K562 (cell line): ENCODE data around the gene GAPDHS. TPM values are rescaled to one million over a fixed set of nuclear protein-coding genes. Genes with fewer than 3 reads are reported as not detected.

Source experiments
- ATAC-seq: fragments of 200-7000 bp; cut with Tn5 transposase; 3 replicates; pipeline ENCODE4 v1.9.1; 2020; ENCODE audit warnings: moderate library complexity
- BruUV-seq: library from RNA; stranded (reverse); fragments of 400-500 nt; replicated peaks from 2 replicates; lab custom pipeline; 2021; lab: Mats Ljungman, UMichigan
- CTCF ChIA-PET: fragments of 300-600 bp; formaldehyde crosslinking; extraction: SDS; loops from one replicate; lab custom pipeline; 2021; ENCODE audit warnings: low intra/inter-chr PET ratio; lab: Yijun Ruan, JAX
- POLR2A ChIA-PET: fragments of 300-600, 350-650 bp; sonication (Branson Sonifier 250); formaldehyde crosslinking; extraction: SDS; loops from one replicate; lab custom pipeline; 2021; ENCODE audit warnings: antibody characterized with exemption, inconsistent platforms; lab: Yijun Ruan, JAX
- DNase-seq, 4 experiments: peaks; one replicate each; pipeline versions ENCODE4 v3.0.0 to v3.0.0-alpha.2; 2011 to 2018; ENCODE audit warnings: low spot score in 3 of 4, mixed read lengths in 3 of 4; ENCODE audit errors: extremely low read depth in 1 of 4
- FAIRE-seq: peaks from 2 replicates; lab custom pipeline; 2011; peaks lifted over from hg19 to GRCh38; lab: Jason Lieb, UNC
- H2AFZ ChIP-seq: 2 replicates; pipeline ENCODE4 v1.6.0; 2011; ENCODE audit warnings: low read depth, low read length, control low read depth, inconsistent platforms
- H3K27ac ChIP-seq: fragments of 200-600 bp; 3 replicates; pipeline ENCODE4 v1.8.0; 2011; ENCODE audit warnings: low read depth, mild to moderate bottlenecking, control low read depth, inconsistent platforms, low read length, moderate library complexity, mixed read lengths; ENCODE audit errors: extremely low read depth
- H3K27me3 ChIP-seq, 2 experiments: fragments of 300-600 bp in 1 of 2; 2 replicates in 1 of 2; 3 replicates in 1 of 2; pipeline versions ENCODE4 v1.6.0 to v1.8.0; 2011; ENCODE audit warnings: inconsistent platforms in 2 of 2, low read length in 2 of 2, mild to moderate bottlenecking in 1 of 2, mixed read lengths in 1 of 2, moderate library complexity in 1 of 2; ENCODE audit not compliant: control insufficient read depth in 2 of 2, insufficient read depth in 2 of 2
- H3K36me3 ChIP-seq: fragments of 300-600 bp; 3 replicates; pipeline ENCODE4 v1.8.0; 2011; ENCODE audit warnings: mild to moderate bottlenecking, low read length, inconsistent platforms; ENCODE audit not compliant: control insufficient read depth, insufficient read depth
- H3K4me1 ChIP-seq, 2 experiments: fragments of 200-600 bp in 1 of 2; replicated peaks in 1 of 2; 2 replicates in 1 of 2; 3 replicates in 1 of 2; pipeline versions ENCODE4 v1.5.1 to v1.8.0; 2011; ENCODE audit warnings: inconsistent platforms in 2 of 2, low read length in 2 of 2, mild to moderate bottlenecking in 1 of 2, mixed read lengths in 1 of 2, moderate library complexity in 1 of 2; ENCODE audit not compliant: control insufficient read depth in 2 of 2, insufficient read depth in 2 of 2
- H3K4me2 ChIP-seq: 2 replicates; pipeline ENCODE4 v1.6.1; 2011; ENCODE audit warnings: low read length, control low read depth, inconsistent platforms, mixed read lengths; ENCODE audit not compliant: insufficient read depth
- H3K4me3 ChIP-seq: fragments of 200-600 bp; sonication (generic), shearing (Covaris generic); 2 replicates; pipeline ENCODE4 v1.5.1; 2016; ENCODE audit warnings: control low read depth, inconsistent platforms
- H3K79me2 ChIP-seq: fragments of 200-600 bp; 3 replicates; pipeline ENCODE4 v1.8.0; 2011; ENCODE audit warnings: low read length, inconsistent platforms; ENCODE audit not compliant: control insufficient read depth, insufficient read depth
- H3K9ac ChIP-seq, 2 experiments: 2 replicates each; pipeline versions ENCODE4 v1.6.0 to v1.6.1; 2011; ENCODE audit warnings: low read depth in 2 of 2, low read length in 2 of 2, control low read depth in 1 of 2, inconsistent platforms in 1 of 2, mild to moderate bottlenecking in 1 of 2, mixed read lengths in 1 of 2; ENCODE audit not compliant: insufficient read depth in 1 of 2
- H3K9me1 ChIP-seq: one replicate; pipeline ENCODE4 v1.6.0; 2011; ENCODE audit warnings: inconsistent platforms, mild to moderate bottlenecking, low read length, moderate library complexity; ENCODE audit not compliant: control insufficient read depth, insufficient read depth
- H3K9me3 ChIP-seq: replicated peaks from 2 replicates; pipeline ENCODE4 v1.5.1; 2011; ENCODE audit warnings: low read depth, low read length, inconsistent platforms; ENCODE audit not compliant: control insufficient read depth, insufficient read depth
- H4K20me1 ChIP-seq: replicated peaks from 2 replicates; pipeline ENCODE4 v1.6.1; 2011; ENCODE audit warnings: low read length, inconsistent platforms, mixed read lengths; ENCODE audit not compliant: control insufficient read depth, insufficient read depth
- GABPB1 ChIP-seq: sonication (generic); formaldehyde crosslinking; IDR thresholded peaks from 2 replicates; pipeline ENCODE4 v1.8.0; 2022; ENCODE audit warnings: mild to moderate bottlenecking, missing genetic modification reagents
- GATAD2B ChIP-seq: fragments of 450-650 bp; IDR thresholded peaks from 2 replicates; pipeline ENCODE4 v1.6.1; 2017; ENCODE audit warnings: mild to moderate bottlenecking, borderline replicate concordance
- GTF2B ChIP-seq: IDR thresholded peaks from 2 replicates; pipeline ENCODE4 v1.6.1; 2011; ENCODE audit not compliant: insufficient read length; ENCODE audit errors: extremely low read depth
- PTRF ChIP-seq: fragments of 450-650 bp; IDR thresholded peaks from 2 replicates; pipeline ENCODE4 v1.6.1; 2016; ENCODE audit warnings: mild to moderate bottlenecking, missing genetic modification characterization, missing compliant biosample characterization
- SIN3B ChIP-seq: fragments of 450-650 bp; IDR thresholded peaks from 2 replicates; pipeline ENCODE4 v1.6.1; 2017; ENCODE audit warnings: low read depth, mild to moderate bottlenecking, moderate library complexity
- ZNF143 ChIP-seq: sonication (generic); formaldehyde crosslinking; IDR thresholded peaks from 2 replicates; pipeline ENCODE4 v1.9.0; 2022; ENCODE audit warnings: mild to moderate bottlenecking, missing genetic modification reagents
- ZNF174 ChIP-seq: fragments of 250-450 bp; sonication (Bioruptor Pico); IDR thresholded peaks from 2 replicates; pipeline ENCODE4 v1.4.0; 2020; ENCODE audit warnings: mild to moderate bottlenecking
- ZNF644 ChIP-seq: fragments of 200-800 bp; sonication (Bioruptor generic); IDR thresholded peaks from 2 replicates; pipeline ENCODE4 v1.6.1; 2016; ENCODE audit warnings: low read depth, missing genetic modification characterization, missing compliant biosample characterization
- WGBS: fragments of 100-300 bp; shearing (Covaris generic); methylation state at CpG from one replicate; pipeline ENCODE4 v1.1.6; 2016; ENCODE audit warnings: low coverage, mixed read lengths; ENCODE audit not compliant: insufficient coverage; ENCODE audit errors: missing lambda C conversion rate; 5-methylcytosine and 5-hydroxymethylcytosine counted together
- in situ Hi-C: fragments of 300-500 bp; cut with MboI; formaldehyde crosslinking; loops from 4 replicates; pipeline ENCODE4 v1.15.0; 2018; ENCODE audit warnings: inconsistent platforms, mixed read lengths
- intact Hi-C: fragments of 100-400 bp; cut with micrococcal nuclease; formaldehyde crosslinking; loops from 2 replicates; pipeline ENCODE4 v1.14.2; 2022
- polyA plus RNA-seq, 8 experiments: library from polyadenylated mRNA; depleted of rRNA in 4 of 8; stranded (reverse) in 5 of 8; unstranded in 3 of 8; fragments of >200 nt; fragmentation: Nextera tagmentation in 2 of 8; fragmentation: Illumina TruSeq in 1 of 8; extraction: Ambion mirVana in 2 of 8; extraction: Trizol in 1 of 8; gene quantifications; 2 replicates each; pipeline versions ENCODE4 v1.2.1 to v1.2.3, GENCODE V29; 2011 to 2014; ENCODE audit warnings: inconsistent platforms in 1 of 8, missing spikeins in 1 of 8
- total RNA-seq, 7 experiments: library from RNA; depleted of rRNA in 6 of 7; stranded (reverse); fragments of >200 nt in 6 of 7; fragmentation: Illumina TruSeq in 2 of 7; extraction: Trizol in 2 of 7; gene quantifications; 2 replicates each; pipeline versions ENCODE4 v1.2.1 to v1.2.3, GENCODE V29; 2011 to 2021; ENCODE audit warnings: low replicate concordance in 1 of 7
- TF ChIP-seq, protein P1 (sequence below): fragments of 250-450 bp; sonication (Bioruptor Pico); IDR thresholded peaks from 2 replicates; pipeline ENCODE4 v1.8.0; 2022; ENCODE audit warnings: inconsistent platforms, mild to moderate bottlenecking, moderate library complexity, borderline replicate concordance

Gene GAPDHS
- total and polyA plus RNA-seq, 9 of the 15 experiments (the other 6 are each of a cell fraction or from before 2014, with no cell fraction given) = 0.08 to 0.12 TPM; not detected in 7

- Histone ChIP-seq H3K4me1 (peaks cover 3 to 15% of the 10 kb centered on the region in 2 experiments; a peak in 3 of 5 replicates), H3K4me3 (no peak overlapping the region), H3K36me3 (no peaks in the 10 kb centered on the region), H3K79me2 (no peaks in the 10 kb centered on the region), H3K27ac (no peak overlapping the region), H3K9ac (no peak overlapping the region), H3K4me2 (no peak overlapping the region), H4K20me1 (peaks cover 11% of the 10 kb centered on the region), H3K9me3 (no peaks in the 10 kb centered on the region), H2AFZ (no peak overlapping the region)
- DNase-seq (no peak), ATAC-seq (no peak), FAIRE-seq (no peak)
- ChIA-PET POLR2A (interaction anchor here (0.5 to 0.6 kb wide), 2 partner anchors 34 to 128 kb away, joined by 3 read pairs; no protein-coding TSS in a partner anchor), CTCF (no interaction called here)
- WGBS = 1% methylated on average over 18 of the region's 19 CpGs
- TF ChIP-seq ZNF644 (tag) = no peak
- no peak for TF ChIP-seq ZNF174 (CRISPR knock-in tag)
- TF ChIP-seq SIN3B = no peak
- no peak for TF ChIP-seq PTRF
- TF ChIP-seq GTF2B = no peak
- TF ChIP-seq ZNF143 = no peak
- TF ChIP-seq, protein P1, sequence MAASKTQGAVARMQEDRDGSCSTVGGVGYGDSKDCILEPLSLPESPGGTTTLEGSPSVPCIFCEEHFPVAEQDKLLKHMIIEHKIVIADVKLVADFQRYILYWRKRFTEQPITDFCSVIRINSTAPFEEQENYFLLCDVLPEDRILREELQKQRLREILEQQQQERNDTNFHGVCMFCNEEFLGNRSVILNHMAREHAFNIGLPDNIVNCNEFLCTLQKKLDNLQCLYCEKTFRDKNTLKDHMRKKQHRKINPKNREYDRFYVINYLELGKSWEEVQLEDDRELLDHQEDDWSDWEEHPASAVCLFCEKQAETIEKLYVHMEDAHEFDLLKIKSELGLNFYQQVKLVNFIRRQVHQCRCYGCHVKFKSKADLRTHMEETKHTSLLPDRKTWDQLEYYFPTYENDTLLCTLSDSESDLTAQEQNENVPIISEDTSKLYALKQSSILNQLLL (CRISPR knock-in tag) = no peak
- no peak for TF ChIP-seq GATAD2B
- no peak for TF ChIP-seq GABPB1 (CRISPR knock-in tag)
- TF ChIP-seq, all 486 proteins: peak for 0
- Histone ChIP-seq H3K9me1 (no peaks in the 10 kb centered on the region), H3K27me3 (peaks cover 51 to 90% of the 10 kb centered on the region in 2 experiments)
- BruUV-seq = no TSS peak
- intact Hi-C loops = no loop called here
- in situ Hi-C loops = no loop called here
These were observed 3.7 kb upstream of the GAPDHS start for GRCh38 chr19:35529241-35530218.
